HG03045 (cell line): ENCODE results near the gene PTPN4.

ENCODE experiments used
- ATAC-seq: cut with Tn5 transposase; IDR thresholded peaks from one replicate; pipeline ENCODE4 v1.9.1; 2021; ENCODE audit warnings: mild to moderate bottlenecking, moderate library complexity; ENCODE audit not compliant: unreplicated experiment

PTPN4 gene, protein sequence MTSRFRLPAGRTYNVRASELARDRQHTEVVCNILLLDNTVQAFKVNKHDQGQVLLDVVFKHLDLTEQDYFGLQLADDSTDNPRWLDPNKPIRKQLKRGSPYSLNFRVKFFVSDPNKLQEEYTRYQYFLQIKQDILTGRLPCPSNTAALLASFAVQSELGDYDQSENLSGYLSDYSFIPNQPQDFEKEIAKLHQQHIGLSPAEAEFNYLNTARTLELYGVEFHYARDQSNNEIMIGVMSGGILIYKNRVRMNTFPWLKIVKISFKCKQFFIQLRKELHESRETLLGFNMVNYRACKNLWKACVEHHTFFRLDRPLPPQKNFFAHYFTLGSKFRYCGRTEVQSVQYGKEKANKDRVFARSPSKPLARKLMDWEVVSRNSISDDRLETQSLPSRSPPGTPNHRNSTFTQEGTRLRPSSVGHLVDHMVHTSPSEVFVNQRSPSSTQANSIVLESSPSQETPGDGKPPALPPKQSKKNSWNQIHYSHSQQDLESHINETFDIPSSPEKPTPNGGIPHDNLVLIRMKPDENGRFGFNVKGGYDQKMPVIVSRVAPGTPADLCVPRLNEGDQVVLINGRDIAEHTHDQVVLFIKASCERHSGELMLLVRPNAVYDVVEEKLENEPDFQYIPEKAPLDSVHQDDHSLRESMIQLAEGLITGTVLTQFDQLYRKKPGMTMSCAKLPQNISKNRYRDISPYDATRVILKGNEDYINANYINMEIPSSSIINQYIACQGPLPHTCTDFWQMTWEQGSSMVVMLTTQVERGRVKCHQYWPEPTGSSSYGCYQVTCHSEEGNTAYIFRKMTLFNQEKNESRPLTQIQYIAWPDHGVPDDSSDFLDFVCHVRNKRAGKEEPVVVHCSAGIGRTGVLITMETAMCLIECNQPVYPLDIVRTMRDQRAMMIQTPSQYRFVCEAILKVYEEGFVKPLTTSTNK

DNA sequence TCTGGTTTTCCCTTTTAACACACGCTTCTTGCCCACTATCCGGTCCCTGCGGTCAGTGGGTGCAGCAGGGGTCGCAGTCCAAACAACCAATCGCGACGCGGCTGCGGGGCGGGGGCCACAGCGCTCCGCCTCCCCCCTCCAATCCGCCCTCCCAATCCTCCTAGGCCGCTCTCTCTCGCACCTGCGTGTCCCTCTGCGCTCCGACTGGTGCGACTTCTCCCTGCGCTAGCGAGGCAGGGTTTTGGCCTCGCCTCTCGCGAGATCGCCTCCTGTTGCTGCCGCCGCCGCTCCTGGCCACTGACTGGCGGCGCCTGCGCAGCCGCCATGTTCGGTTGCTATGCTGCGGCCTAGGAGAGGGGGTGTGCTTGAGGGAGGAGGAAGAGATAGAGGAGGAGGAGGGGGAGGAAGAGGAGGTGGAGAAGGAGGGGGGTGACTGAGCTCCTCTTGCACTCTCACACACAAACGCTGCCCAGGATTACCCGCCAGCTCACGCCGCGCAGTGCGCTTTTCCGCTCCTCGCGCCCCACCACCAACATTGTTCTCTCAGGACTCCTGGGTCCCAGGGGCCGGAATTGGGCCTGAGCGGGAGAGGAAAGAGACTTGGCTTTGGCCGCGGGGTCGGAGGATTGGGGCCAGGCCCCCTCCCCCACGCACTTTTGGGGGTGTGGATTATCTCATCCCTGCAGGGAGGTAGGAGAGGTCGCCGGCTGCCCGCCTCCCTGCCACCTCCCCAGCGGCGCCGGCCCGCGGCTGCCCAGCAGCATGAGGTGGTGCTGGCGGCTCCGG, at the start of gene PTPN4:
TSS of gene PTPN4 (plus strand) at position 472 of the 786 bp plus-strand sequence. CDS start 49,932 bp downstream, outside the sequence.
- peak; percentile 96 for ATAC-seq

DNA sequence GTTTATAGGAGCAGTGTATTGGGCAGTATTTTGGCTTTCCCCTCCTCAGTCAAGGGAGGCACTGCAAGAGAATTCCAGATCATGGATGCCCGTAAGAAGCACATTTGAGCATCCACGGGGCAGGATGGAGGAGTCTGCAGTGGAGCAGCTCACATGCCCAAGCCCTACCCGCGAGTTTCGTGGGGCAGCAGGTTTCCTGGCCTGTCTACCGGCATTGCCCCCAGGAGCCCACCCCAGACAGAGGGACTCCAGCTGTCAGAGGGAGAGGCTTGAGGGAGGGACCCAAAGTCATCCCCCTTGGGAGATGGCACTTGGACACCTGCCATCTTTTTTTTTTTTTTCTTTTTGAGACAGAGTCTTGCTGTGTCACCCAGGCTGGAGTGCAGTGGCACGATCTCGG, 49.4 kb upstream of the PTPN4 start:
- no peak for ATAC-seq

DNA sequence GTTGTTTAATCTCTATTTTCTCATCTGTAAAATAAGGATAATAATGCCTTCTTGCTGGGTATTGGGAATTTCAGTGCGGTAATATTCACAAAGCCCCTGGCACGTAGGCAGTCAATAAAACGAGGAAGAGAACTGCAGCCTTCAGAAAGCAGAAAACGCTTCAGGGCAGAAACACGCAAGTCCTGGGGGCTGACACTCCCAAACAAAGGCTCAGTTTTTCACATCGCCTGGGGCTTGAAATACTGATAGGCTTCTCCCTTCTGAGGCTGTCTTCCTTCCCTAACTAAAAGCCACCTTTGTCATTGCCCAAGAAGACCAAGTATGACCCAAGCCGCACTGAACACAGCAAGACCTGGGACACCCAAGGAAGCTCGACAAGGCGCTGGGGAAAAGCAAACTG, 48.4 kb upstream of the PTPN4 start:
- no peak for ATAC-seq

DNA sequence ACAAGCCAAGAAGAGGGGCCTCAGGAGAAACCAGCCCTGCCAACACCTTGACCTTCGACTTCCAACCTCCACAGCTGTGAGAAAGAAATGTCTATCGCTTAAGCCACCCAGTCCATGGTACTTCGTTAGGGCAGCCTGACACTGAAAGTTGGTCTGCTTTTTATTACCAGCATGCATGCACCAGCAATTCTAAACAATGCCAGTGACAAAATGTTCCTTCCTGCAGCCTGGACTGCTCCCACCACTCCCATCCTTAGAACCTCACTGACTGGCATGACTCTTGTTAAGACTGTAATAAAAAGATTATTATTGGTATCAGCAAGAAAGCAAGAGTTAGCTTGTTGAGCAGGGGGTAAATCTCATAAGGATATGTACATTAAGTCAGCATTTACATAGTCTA, 47.2 kb upstream of the PTPN4 start:
- ATAC-seq, result no peak

DNA sequence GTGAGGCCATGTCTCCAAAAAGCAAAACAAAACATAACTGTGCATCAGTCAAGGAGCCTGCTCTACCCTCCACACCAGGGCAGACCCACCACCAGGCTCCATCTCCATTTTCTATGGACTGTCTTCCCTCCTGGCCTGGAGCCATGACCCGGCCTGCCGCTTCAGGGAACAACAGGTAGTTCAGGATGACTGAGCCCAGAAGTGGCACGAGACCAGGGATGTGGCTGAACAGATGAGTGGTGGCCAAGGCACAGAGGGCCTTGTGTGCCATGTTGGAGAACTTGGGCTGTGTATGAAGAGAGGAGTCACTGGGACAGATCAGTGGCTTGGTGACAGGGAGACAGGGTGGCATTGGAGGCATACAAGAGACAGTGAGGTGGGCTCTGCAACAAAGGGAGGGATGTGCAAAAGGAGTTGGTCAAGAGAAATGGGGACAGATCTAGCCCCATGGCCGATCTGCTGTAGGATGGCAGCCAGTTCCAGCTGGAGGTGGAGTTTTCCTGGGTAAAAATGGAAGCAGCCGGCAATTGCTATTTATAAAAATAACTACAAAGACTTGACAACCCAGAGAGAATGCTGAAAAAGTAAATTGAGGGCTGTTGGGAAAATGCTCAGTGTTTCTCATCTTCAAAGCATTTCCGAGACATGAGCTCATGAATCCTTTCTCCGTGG, 45.8 kb upstream of the PTPN4 start:
- ATAC-seq, result no peak

DNA sequence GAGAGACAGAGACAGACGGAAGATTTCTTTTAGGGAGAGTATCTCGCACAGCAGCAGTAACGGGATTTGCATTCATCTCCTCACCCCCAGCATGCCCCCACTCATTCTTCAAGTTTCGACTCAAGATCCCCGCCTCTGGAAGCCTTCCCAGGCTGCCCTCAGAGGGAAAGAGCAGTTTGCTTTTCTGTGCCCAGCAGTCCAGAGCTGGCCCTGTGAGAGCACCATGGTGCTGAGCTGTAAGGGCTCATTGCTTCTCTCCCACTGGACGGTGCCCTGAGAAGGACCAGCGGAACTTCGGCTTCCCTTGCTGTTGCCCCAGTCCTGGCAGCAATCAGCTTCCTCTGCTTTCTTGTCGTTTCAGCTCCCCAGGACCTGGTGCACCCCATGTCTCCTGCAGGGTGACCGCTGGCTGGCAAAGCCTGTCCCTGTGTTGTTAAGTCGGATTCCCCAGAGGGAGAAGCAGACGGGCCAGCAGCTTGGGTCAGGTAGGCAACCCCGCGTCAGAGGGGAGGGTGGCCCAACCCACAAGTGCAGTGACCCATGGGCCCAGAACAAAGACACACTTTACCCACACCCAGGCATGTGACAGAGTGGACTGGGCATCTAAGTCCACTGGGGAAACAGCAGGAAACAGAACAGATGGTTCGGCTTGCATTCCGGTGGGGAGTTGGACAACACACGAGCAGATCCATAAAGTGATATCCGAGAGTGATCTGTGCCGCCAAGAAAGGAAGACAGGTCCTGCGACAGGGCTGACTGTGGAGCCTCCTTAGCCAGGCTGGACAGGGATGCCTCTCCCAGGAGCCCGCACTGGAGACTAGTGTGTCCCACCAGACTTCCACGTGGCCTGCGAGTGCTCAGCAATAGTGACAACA, 44.1 kb upstream of the PTPN4 start:
- no peak for ATAC-seq

DNA sequence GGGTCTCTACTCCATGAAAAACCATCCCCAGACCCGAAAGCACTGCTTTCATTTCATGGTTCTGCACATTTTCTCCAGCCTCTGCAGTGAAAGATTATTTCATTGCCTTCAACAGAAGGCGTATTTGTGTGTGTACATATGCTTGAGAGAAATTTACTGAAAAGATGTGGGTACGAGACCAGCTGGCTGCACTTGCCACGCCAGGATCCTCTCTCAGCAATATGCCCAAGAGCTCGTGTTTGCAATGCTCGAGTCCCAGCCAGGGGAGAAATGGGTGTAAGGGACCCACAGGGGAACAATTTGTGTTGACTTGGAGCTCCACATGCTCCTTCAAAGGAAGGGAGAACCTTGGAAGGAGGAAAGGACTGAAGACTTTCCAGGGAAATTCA, 43.4 kb upstream of the PTPN4 start:
- no peak for ATAC-seq

DNA sequence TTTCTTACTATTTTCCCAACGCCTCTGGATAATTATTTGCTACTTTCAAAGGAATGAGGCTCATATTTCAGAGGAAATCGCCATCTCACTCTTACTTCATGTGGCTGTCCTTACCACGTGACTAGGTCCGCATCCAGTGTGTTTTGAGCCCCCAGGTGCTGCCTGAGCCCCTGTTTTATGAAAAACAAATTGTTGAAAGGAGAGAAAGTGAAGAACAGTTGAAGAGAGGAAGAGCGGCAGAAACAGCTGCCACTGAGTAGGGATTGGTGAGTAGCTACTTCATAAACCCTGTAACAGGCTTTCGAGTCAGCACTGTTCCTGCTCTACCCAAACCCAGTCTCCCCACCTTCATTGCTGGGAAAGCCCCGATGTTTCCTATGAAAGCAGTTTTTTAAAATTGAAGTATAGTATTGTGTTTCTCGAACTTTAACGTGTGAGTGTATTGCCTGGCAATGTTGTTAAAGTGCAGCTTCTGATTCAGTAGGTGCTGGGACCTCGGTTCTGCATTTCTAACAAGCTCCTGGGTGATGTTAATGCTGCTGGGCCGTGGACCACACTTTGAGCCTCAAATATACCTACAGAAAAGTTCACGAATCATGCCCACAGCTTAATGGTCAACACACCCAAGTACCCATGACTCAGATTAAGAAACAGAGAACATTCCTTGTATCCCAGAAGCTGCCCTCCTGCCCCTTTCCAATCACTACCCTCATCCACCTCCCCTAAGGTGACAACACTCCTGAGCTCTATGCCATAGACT, 41.0 kb upstream of the PTPN4 start:
- no peak for ATAC-seq

DNA sequence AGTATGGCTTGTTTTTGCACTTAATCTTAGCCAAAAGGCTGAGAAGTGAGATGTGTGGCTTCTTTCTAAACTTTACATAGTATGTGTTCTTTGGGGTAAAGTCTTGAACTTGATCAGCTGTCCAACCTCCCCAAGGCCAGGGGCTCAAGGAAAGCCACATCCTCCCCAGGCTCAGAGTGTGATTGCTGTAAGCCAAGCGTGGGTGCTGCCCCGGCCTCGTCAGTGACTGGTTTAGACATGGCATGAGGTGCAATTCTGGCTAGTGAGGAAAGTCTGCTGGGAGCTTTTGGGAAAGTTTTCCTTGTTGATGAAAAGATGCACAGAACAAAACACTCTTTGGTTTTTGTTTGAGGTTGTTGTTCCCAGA, 40.5 kb upstream of the PTPN4 start:
- no peak for ATAC-seq

DNA sequence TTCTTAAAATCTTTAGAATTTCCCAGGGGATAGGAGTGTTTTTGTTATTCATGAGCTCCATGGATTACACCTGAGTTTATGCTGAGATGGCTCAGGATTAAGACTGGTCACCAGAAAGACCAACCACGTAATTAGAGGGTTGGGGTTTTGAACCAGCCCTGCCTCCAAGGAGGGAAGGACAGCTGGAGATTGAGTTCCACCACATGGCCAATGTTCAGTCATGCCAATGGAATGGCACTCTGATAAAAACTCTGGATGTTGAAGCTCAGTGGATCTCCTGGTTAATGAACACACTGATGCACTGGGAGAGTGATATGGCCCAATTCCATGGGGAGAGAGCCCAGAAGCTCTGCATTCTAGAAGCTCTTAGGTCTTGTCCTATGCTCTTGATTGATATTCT, 38.7 kb upstream of the PTPN4 start:
- ATAC-seq, result no peak

DNA sequence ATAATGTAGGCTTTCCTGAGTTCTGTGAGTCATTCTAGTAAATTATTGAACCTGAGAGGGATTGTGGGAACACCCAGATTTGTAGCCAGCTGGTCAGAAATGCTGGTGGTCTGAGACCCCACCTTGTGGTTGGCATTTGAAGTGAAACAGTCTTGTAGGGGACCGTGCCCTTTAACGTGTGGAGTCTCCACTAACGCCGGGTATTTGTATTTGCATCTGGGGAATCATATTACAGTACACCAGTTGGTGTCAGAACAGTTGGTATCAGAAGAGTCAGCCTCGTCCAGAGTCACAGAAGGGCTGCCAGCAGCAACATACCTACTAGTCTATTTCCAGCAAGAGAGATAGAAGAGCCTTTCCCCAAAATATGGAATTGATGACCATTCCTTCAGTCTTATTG, 38.3 kb upstream of the PTPN4 start:
- no peak for ATAC-seq

DNA sequence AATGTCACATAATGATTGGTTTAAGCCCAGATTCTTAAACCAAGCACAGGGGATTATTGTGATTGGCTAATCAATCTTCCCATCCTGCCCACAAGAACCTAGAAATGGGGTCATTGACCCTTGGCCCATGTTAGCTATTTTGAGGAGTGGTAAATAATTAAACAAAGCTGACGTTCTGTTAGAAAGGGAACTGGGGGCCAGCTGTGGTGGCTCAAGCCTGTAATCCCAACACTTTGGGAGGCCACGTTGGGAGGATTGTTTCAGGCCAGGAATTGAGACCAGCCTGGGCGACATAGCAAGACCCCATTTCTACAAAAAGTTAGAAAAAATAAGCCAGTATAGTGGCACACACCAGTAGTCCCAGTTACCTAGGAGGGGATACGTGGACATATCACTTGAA, 37.8 kb upstream of the PTPN4 start:
- ATAC-seq, result no peak

DNA sequence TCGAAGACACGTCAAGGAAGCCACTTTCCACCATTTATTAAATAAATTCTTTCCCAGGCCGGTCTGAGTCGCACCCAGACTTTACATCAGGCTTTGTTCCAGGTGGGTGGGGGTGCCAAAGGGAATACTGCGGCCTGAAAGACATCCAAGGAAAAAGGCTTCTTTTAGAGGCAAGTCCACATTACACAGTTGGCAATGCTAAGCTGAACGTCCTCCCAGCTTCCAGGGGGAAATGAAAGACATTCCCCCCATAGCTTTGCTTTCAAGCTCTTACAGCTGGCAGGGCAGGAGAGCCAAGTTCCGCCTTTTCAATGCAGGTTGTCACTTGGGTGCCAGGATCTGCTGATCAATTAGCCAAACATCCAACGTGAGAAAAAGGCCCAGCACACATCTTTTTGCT, 36.5 kb upstream of the PTPN4 start:
- no peak for ATAC-seq

DNA sequence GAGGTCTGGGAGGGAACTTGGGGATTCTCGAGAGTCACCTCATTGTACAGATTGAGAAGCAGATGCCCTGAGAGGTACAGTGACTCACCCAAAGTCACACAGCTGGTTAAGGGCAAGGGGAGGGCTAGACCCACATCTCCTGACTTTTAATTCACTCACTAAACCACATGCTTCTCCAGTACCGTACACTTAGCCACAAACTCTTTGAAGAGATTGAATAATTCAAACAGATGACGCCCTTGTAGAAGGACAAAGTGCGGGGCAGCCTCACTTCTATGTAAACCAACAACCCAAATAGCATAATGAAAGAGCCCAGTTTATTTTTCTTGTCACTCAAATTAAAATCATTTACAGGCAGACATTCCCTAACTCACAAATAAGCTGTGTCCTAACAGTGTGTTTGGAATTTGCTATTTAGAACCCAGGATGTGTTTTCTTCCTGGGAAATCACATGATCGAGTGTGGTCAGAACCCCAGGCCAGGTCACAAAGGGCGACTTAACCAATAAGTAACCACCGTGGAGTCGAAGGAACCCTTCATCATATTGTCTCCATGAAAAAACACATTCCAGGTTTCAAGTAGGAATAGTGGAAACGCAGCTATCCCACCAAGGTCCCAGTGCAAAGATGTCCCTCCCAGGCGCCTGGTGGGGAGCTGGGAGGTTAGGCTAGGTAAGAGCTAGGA, 35.8 kb upstream of the PTPN4 start:
- no peak for ATAC-seq

DNA sequence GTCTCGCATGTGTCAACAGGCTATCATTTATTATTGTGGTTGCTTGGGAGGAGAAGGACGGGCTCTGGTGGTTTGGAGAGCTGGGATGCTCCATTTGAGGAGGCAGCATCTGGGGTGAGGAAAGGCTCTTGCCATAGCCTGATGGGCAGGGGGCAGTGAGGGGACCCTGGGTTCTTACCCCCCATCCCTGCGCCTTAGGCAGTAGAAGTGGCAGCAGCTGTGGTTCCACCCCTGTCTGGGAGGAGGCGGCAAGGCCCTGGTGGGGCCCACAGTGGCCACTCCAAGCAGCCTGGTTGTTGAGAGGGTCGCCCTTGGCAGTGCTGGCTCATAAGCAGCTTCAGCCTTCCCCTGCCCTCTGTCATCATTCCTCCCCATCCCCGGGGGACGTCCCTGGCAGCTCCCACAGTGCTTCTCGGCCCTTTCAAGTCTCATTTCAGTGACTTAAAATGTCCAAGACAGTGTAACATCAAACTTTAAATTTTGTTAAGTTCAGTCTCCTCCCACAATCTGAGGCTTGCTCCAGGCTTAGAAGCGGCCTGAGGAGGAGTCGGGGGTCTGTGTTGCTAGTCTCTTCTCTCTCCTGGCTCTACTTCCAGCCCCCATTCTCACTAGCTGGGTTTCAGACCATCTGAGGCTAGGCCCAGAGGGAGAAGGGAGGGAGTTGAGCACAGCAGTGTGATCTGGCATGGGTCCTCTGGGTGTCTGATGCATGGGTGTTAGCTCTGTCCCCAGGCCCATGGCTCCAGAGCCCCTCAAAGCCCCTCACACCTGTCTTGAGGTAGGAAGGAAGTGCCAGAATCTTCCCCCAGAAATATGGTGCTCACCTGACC, 34.9 kb upstream of the PTPN4 start:
- no peak for ATAC-seq

DNA sequence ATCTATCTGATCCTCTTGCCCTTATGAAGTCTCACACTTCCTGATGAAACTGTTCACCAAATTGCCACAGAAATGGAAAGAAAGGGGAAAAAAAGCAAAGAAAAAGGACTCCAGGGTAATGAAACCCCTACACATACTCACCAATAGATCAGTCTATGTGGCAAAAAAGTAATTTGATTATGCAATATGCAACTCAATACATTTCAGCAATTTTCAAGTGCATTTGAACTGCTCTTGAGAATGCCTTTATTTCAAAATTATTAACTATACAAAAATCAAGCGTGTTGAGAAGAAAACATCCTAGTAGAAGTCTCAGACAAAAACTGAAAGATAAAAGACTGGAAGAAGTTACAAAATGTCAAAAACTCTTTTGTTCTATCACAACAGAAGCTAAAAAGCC, 32.2 kb upstream of the PTPN4 start:
- ATAC-seq, result no peak

DNA sequence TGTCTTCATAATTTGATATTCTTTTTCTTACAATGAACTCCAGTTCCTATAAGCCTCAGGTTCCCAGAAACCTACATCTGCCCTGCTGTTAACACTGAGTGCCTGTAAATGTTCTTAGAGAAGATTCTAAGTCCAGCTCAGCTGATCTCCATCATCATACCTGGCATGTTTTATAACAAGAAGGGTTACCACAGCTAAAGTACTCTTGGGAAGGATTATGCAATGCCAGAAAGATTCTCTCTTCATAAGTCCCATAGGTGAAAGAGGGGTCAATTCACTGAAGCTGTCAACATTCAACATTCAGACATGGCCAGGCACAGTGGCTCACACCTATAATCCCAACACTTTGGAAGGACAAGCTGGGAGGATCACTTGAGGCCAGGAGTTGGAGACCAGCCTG, 31.3 kb upstream of the PTPN4 start:
- ATAC-seq, result no peak
